ENCODE measurements around the gene DOCK10.

Gene DOCK10

DNA sequence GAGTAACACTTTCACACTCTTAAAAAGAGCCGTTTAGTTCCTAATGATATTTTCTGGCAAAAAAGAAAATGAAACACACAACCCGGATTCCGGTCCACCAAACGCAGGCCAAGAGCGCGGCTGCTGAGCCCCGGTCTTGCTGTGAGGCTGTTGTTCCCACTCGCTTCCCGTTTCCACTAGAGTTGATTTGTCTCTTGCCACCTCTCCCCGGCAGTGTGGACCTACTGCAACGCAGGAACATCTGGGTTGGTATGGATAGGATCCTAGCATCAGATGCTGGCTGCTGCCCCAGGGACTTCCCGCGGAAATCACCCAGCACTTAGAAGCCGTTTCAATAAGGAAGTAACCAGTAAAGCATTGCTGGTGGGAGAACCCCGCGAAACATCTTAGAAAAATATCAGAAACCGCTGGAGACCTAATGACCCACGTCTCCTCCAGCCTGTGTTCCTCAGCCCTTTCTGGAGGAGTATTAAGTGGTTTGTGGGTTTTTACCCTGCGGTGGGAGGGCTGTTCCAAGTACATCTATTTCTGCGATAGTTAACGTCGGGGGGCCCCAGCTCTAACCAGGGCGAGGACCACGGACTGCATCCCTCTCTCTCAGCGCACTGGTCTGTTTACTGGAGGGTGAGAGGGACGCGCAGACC, 939 bp downstream of the DOCK10 start:
- peak; percentile 64 to 65 for DNase-seq (ENCODE audit: low read depth in 2 of 2)

DNA sequence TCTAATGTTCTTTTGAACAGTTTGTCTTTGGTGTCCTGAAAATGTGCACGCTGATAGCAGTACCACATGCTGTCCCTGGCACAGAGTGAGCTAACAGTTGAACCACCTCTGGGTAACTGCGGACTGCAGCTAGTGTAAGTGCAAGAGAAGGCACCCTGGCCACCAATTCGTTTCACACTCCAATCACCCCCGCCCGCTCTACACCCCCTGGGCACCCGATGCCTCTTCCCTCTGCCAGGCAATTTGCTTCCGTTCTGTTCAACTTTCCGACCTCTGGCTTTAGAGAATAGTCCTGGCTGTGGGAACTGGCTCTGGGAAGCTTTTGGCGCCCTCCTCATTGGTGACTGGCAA, 1.4 kb downstream of the DOCK10 start:
- peak in 1 of 2 donors; percentile 27 for DNase-seq (ENCODE audit: low read depth in 2 of 2)

DNA sequence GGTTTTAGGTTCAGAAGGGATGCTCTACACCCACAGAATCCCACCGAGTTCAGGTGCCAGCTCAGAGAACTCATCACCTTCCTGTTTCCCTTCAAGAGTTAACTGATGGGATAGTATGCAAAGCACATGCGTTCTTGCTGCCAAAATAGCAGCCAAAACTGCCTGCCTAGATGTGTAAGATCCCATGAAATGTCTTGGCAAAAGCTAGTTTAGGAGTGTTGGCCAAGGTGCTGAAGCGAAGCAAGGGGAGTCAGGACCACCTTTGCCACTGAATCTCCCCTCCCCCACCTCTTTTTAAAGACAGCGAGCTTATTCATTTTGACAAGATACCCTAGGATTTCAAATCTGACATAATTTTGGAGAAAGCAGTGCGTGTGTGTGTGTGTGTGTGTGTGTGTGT, 2.1 kb downstream of the DOCK10 start:
- no peak for DNase-seq (ENCODE audit: low read depth in 2 of 2)

DNA sequence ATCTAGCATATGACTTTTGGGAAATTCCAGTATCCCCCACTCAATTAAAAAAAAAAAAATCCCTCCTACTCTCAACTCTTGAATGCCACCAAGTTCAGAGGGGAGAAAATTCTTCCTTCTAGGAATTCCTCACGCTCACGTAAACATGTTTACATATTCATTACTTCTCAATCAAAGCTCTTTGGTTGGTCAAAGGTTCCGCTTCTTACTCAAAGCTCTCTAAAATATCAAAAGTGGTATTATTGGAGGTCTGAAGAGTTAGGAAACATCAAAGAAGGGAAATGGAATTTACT, 4.1 kb downstream of the DOCK10 start:
- DNase-seq (ENCODE audit: low read depth in 2 of 2), result no peak

- no peak for DNase-seq (ENCODE audit: low read depth in 2 of 2)
These were observed 4.6 kb downstream of the DOCK10 start for GRCh38 chr2:225037415-225038230.

- DNase-seq (ENCODE audit: low read depth in 2 of 2), result no peak
These were observed 5.8 kb downstream of the DOCK10 start for GRCh38 chr2:225036431-225036830.

DNA sequence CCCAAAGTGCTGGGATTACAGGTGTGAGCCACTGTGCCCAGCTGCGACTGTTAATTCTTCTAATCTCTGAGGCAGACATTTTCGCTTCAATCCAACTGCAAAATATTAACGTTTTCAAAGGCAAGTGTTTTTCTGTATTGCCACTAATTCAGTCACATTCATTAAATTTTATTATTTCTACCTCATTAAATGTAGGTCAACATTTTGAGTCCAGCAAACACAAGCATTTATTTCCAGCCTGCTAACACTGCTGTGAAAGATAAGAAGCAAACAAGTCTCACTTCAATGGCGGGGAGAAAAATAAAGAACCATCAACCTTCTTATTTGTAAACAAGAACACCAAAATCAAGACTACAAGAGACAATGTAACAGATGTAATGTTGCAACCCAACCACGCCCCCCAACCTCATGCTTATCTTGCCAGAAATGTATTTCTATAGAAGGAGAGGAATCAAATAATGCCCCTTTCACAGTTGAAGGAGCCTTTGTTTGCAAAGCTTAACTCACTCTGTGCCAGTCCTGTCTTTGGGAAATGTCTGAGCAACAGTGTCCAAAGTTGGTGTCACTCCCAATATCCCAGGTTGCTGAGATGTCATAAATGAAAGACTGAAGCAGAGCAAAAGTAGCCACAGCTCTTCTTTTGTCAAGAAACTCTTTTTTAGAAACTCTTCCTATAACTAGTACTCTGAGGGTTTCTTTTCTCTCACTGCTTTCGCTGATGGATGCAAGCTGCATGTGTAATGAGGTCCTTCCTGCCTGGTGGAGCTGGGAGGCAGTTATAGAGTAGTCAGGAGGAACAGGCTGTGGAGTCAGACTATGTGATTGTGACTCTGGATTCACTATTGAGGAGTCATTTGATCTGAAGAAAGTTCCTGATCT, 8.6 kb downstream of the DOCK10 start:
- no peak for DNase-seq (ENCODE audit: low read depth in 2 of 2)

- no peak for DNase-seq (ENCODE audit: low read depth in 2 of 2)
These were observed 10.0 kb downstream of the DOCK10 start for GRCh38 chr2:225032246-225032645.

- no peak for DNase-seq (ENCODE audit: low read depth in 2 of 2)
These were observed 10.7 kb downstream of the DOCK10 start for GRCh38 chr2:225031599-225031998.

DNA sequence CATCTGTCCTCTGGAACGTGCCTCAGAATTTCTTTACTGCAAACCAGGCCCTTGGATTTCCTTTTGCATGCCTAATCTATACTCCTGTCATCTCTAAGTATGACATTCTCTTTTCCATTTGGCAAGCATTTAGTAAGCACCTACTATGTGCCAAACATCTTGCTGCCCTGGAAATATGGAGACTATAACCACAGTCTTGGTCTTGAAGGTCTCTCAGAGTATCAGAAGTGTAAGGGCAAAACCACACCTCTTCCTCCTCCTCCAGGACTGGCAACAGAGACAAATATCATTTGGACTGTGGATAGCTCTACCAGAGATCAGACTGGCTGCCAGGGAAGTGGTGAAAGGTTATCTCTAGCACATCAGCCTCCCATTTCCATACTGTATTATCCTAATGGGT, 11.4 kb downstream of the DOCK10 start:
- no peak for DNase-seq (ENCODE audit: low read depth in 2 of 2)

- no peak for DNase-seq (ENCODE audit: low read depth in 2 of 2)
These were observed 12.1 kb downstream of the DOCK10 start for GRCh38 chr2:225030203-225030602.

DNA sequence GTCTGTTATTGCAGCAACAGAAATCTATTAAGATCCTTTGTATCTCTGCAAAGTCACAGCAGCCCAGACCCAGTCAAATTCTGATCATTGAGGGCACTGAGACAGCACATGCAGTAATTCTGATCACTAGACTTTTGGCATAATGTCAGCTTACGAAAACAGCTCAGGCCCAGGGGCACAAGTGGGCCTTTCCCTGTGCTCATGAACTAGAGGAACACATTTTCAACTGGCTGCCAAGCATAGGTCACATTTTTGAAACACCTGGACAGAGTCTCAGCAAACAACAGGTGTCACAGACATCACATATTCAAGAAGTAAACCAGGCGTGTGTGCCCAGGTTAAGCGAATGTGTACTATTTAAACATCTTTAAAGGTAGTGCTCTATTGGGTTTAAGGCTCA, 13.7 kb downstream of the DOCK10 start:
- DNase-seq (ENCODE audit: low read depth in 2 of 2), result no peak

- DNase-seq (ENCODE audit: low read depth in 2 of 2), result peak; percentile 23 to 42
These were observed 15.1 kb downstream of the DOCK10 start for GRCh38 chr2:225027061-225027762.

GRCh38 chr2:225025917-225026571, 16.2 kb downstream of the DOCK10 start:
- no peak for DNase-seq (ENCODE audit: low read depth in 2 of 2)

- DNase-seq (ENCODE audit: low read depth in 2 of 2), result no peak
These were observed 20.1 kb downstream of the DOCK10 start for GRCh38 chr2:225022188-225022587.

DNA sequence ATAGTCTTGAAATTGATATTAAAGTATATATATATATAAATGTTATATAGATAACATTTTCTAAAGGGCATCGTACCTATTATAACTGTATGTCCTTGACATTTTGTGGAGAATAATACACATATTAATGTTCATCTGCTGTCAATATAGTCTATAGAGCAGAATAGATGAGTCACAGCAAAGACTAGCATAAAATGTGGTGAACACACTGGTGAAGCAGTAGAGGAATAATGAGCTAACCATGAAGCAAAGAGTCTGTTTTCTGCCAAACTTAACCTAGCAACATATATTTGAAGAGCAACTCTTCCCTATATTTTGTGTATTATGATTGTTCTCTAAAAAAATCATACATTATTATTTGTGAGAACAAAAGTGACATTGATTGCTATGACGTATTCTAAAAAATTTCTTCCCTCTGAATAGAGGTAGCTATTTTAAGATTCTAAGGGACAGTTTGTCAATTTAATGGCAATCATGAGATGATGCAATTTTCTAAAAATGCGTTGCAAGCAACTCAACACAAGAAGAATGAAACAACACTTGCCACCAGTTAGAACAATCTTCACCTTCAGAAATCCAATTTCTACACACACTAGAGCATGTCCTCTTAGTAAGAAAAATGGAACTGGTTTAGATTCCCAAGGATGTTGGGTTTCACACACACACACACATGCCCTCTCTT, 22.0 kb downstream of the DOCK10 start:
- DNase-seq (ENCODE audit: low read depth in 2 of 2), result no peak

DNA sequence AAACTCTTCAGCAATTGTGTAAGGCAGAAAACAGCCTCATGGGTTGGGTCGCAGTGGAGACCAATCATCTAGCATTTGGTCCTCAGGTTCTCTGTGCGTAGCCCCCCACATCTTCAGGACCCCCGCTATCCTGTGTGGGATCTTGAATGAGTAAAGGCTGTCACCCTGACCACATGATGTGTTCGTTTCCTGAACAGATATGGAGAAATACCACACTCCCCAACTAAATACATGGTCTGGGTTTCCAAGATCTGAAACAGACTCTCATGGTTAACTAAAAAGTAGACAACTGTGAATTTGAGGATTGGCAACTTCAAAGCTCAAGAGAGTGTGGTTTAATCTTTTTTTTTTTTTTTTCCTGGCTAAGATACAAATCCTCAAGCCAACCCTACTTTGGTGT, 23.2 kb downstream of the DOCK10 start:
- DNase-seq (ENCODE audit: low read depth in 2 of 2), result no peak

DNA sequence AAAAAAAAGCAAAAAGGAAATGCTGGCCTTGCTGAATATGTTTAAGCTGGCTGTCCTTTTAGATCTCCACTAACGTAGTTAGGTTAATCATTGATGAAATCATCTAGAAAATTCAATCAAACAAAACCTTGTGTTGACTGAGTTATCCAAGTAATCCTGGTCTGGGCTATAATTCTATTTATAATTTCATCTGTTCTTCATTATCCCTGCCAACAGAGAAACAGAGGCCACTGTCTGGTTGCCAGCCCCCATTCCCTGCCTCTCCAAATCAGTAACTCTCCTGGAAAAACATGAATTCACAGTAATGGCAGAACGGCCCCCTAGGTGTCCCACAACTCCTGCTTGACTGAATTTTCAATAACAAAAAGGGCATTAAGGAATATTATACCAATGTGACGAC, 24.6 kb downstream of the DOCK10 start:
- DNase-seq (ENCODE audit: low read depth in 2 of 2), result no peak

- DNase-seq (ENCODE audit: low read depth in 2 of 2), result no peak
These were observed 25.1 kb downstream of the DOCK10 start for GRCh38 chr2:225017098-225017685.
